Skeletal muscle tissue (tissue), 4 donors: ENCODE results near the gene FTO. TPM values are rescaled to one million over a fixed set of nuclear protein-coding genes. Genes with fewer than 3 reads are reported as not detected.
"Not testable (repeated sequence)": the region's sequence is repeated elsewhere in the genome, so short reads cannot be mapped to it uniquely, and the experiment has no call there.

Experiments used
- H3K27ac ChIP-seq: one replicate; pipeline ENCODE4 v1.7.0; 2013; ENCODE audit warnings: mild to moderate bottlenecking, low read depth, low read length, inconsistent platforms
- H3K27me3 ChIP-seq, 3 donors: one replicate each; pipeline ENCODE4 v1.7.0; 2013; ENCODE audit warnings: low read length in 3 of 3; ENCODE audit not compliant: control insufficient read depth in 3 of 3, insufficient read depth in 3 of 3
- H3K36me3 ChIP-seq, 3 donors: one replicate each; pipeline ENCODE4 v1.7.0; 2013; ENCODE audit warnings: low read length in 3 of 3; ENCODE audit not compliant: control insufficient read depth in 3 of 3, insufficient read depth in 3 of 3
- H3K4me1 ChIP-seq, 3 donors: one replicate each; pipeline ENCODE4 v1.7.0; 2013; ENCODE audit warnings: low read length in 3 of 3, mild to moderate bottlenecking in 3 of 3; ENCODE audit not compliant: control insufficient read depth in 3 of 3, insufficient read depth in 3 of 3
- H3K4me3 ChIP-seq, 3 donors: one replicate each; pipeline ENCODE4 v1.7.0; 2013; ENCODE audit warnings: low read length in 3 of 3
- H3K9ac ChIP-seq, 3 donors: one replicate each; pipeline ENCODE4 v1.7.0; 2013; ENCODE audit warnings: low read length in 3 of 3, mild to moderate bottlenecking in 3 of 3, moderate library complexity in 2 of 3, low read depth in 1 of 3
- H3K9me3 ChIP-seq, 3 donors: one replicate each; pipeline ENCODE4 v1.7.0; 2013; ENCODE audit warnings: low read length in 3 of 3; ENCODE audit not compliant: control insufficient read depth in 3 of 3
- total RNA-seq: library from RNA; depleted of rRNA; stranded (reverse); fragments of >200 nt; gene quantifications from one replicate; pipeline ENCODE4 v1.2.3, GENCODE V29; 2014
- donor health status: Osteomylitis.

FTO gene
- total RNA-seq, 1 donor from 2014 or later: 37.1 TPM

- not testable (repeated sequence) for H3K4me3 ChIP-seq, H3K4me1 ChIP-seq, H3K27me3 ChIP-seq, H3K36me3 ChIP-seq, H3K9ac ChIP-seq, H3K9me3 ChIP-seq, H3K27ac ChIP-seq
Observed at GRCh38 chr16:53698271-53698670, 5.7 kb upstream of the FTO start.

- Histone ChIP-seq H3K27ac (peak overlapping the region; percentile 62), H3K9ac (peak overlapping the region; percentile 79 to 91 (median 88)), H3K4me1 (peaks cover 14 to 19% (median 16%) of the 10 kb centered on the region in 3 donors), H3K36me3 (no peaks in the 10 kb centered on the region), H3K27me3 (no peaks in the 10 kb centered on the region), H3K4me3 (peak overlapping the region; percentile 93 to 98 (median 96)), H3K9me3 (no peaks in the 10 kb centered on the region)
Observed at GRCh38 chr16:53704445-53704813, 473 bp downstream of the FTO start.

GRCh38 chr16:53707671-53708070 is 3.7 kb downstream of the FTO start:
- no peaks in the 10 kb centered on the region for H3K27me3 ChIP-seq
- no peaks in the 10 kb centered on the region for H3K9me3 ChIP-seq
- no peak overlapping the region for H3K4me3 ChIP-seq
- no peak overlapping the region for H3K9ac ChIP-seq
- H3K36me3 ChIP-seq: no peaks in the 10 kb centered on the region
- H3K27ac ChIP-seq: no peak overlapping the region
- H3K4me1 ChIP-seq: peaks cover 14 to 19% (median 16%) of the 10 kb centered on the region in 3 donors

- Histone ChIP-seq H3K4me3 (no peak overlapping the region), H3K9me3 (no peaks in the 10 kb centered on the region), H3K27ac (no peak overlapping the region), H3K9ac (no peak overlapping the region), H3K27me3 (no peaks in the 10 kb centered on the region), H3K4me1 (peaks cover 10 to 16% (median 16%) of the 10 kb centered on the region in 3 donors), H3K36me3 (no peaks in the 10 kb centered on the region)
Observed at GRCh38 chr16:53708490-53708889, 4.5 kb downstream of the FTO start.

GRCh38 chr16:53711390-53711789 is 7.4 kb downstream of the FTO start:
- Histone ChIP-seq H3K4me3 (no peak overlapping the region), H3K4me1 (peaks cover 13 to 17% (median 16%) of the 10 kb centered on the region in 3 donors), H3K9ac (no peak overlapping the region), H3K36me3 (no peaks in the 10 kb centered on the region), H3K9me3 (no peaks in the 10 kb centered on the region), H3K27ac (no peak overlapping the region), H3K27me3 (no peaks in the 10 kb centered on the region)

- no peak overlapping the region for H3K9ac ChIP-seq
- no peak overlapping the region for H3K4me3 ChIP-seq
- H3K27me3 ChIP-seq: no peaks in the 10 kb centered on the region
- no peaks in the 10 kb centered on the region for H3K36me3 ChIP-seq
- peaks cover 13 to 17% (median 16%) of the 10 kb centered on the region in 3 donors for H3K4me1 ChIP-seq
- H3K9me3 ChIP-seq: no peaks in the 10 kb centered on the region
- H3K27ac ChIP-seq: no peak overlapping the region
Observed at GRCh38 chr16:53712065-53712464, 8.1 kb downstream of the FTO start.

- peaks cover 13 to 17% (median 16%) of the 10 kb centered on the region in 3 donors for H3K4me1 ChIP-seq
- no peaks in the 10 kb centered on the region for H3K27me3 ChIP-seq
- H3K27ac ChIP-seq: no peak overlapping the region
- no peaks in the 10 kb centered on the region for H3K36me3 ChIP-seq
- no peak overlapping the region for H3K9ac ChIP-seq
- no peaks in the 10 kb centered on the region for H3K9me3 ChIP-seq
- no peak overlapping the region for H3K4me3 ChIP-seq
Observed at GRCh38 chr16:53713403-53714204, 9.6 kb downstream of the FTO start.

GRCh38 chr16:53714205-53715022 is 10.5 kb downstream of the FTO start:
- peaks cover 13 to 17% (median 16%) of the 10 kb centered on the region in 3 donors for H3K4me1 ChIP-seq
- H3K4me3 ChIP-seq: peak overlapping the region in 2 of 3 donors; percentile 5 to 17
- H3K27me3 ChIP-seq: no peaks in the 10 kb centered on the region
- peak overlapping the region in 1 of 3 donors; percentile 34 for H3K9ac ChIP-seq
- no peak overlapping the region for H3K27ac ChIP-seq
- H3K36me3 ChIP-seq: no peaks in the 10 kb centered on the region
- H3K9me3 ChIP-seq: no peaks in the 10 kb centered on the region

- peak overlapping the region in 1 of 3 donors; percentile 34 for H3K9ac ChIP-seq
- no peaks in the 10 kb centered on the region for H3K36me3 ChIP-seq
- no peaks in the 10 kb centered on the region for H3K9me3 ChIP-seq
- H3K27ac ChIP-seq: no peak overlapping the region
- no peak overlapping the region for H3K4me3 ChIP-seq
- no peaks in the 10 kb centered on the region for H3K27me3 ChIP-seq
- peaks cover 13 to 17% (median 16%) of the 10 kb centered on the region in 3 donors for H3K4me1 ChIP-seq
Observed at GRCh38 chr16:53715023-53715384, 11.0 kb downstream of the FTO start.

- no peak overlapping the region for H3K4me3 ChIP-seq
- H3K27me3 ChIP-seq: no peaks in the 10 kb centered on the region
- no peak overlapping the region for H3K27ac ChIP-seq
- peaks cover 13 to 17% (median 16%) of the 10 kb centered on the region in 3 donors for H3K4me1 ChIP-seq
- no peaks in the 10 kb centered on the region for H3K36me3 ChIP-seq
- H3K9me3 ChIP-seq: no peaks in the 10 kb centered on the region
- H3K9ac ChIP-seq: no peak overlapping the region
Observed at GRCh38 chr16:53717577-53717976, 13.6 kb downstream of the FTO start.
